ENCODE measurements around the gene LRRK1.
A peak's percentile ranks its signal among the peaks of the same experiment; 100 is the strongest.

The LRRK1 gene

GRCh38 chr15:101060576-101061551, 141.7 kb downstream of the LRRK1 start:
- TF ChIP-seq CTCF (IDR thresholded peaks at IDR 0.05; ENCODE audit: low read depth, low read length) = no peak
- DNase-seq (ENCODE audit: low read depth in 2 of 2) = no peak
- no peak overlapping the region for H3K4me3 ChIP-seq (replicated peaks in 1 of 2; ENCODE audit: low read depth in 2 of 2, low read length in 2 of 2)

- no peak for TF ChIP-seq CTCF (IDR thresholded peaks at IDR 0.05; ENCODE audit: low read depth, low read length)
- no peak for DNase-seq (ENCODE audit: low read depth in 2 of 2)
- H3K4me3 ChIP-seq (replicated peaks in 1 of 2; ENCODE audit: low read depth in 2 of 2, low read length in 2 of 2) = no peak overlapping the region
These were observed 142.9 kb downstream of the LRRK1 start for GRCh38 chr15:101062063-101062462.

- no peak for DNase-seq (ENCODE audit: low read depth in 2 of 2)
- no peak overlapping the region for H3K4me3 ChIP-seq (replicated peaks in 1 of 2; ENCODE audit: low read depth in 2 of 2, low read length in 2 of 2)
- TF ChIP-seq CTCF (IDR thresholded peaks at IDR 0.05; ENCODE audit: low read depth, low read length) = no peak
These were observed 143.5 kb downstream of the LRRK1 start for GRCh38 chr15:101062471-101063171.

- no peak for DNase-seq (ENCODE audit: low read depth in 2 of 2)
- no peak for TF ChIP-seq CTCF (IDR thresholded peaks at IDR 0.05; ENCODE audit: low read depth, low read length)
- H3K4me3 ChIP-seq (replicated peaks in 1 of 2; ENCODE audit: low read depth in 2 of 2, low read length in 2 of 2) = no peak overlapping the region
These were observed 144.1 kb downstream of the LRRK1 start for GRCh38 chr15:101063212-101063611.

- DNase-seq (ENCODE audit: low read depth in 2 of 2) = peak in 1 of 2 donors; percentile 65
- no peak for TF ChIP-seq CTCF (IDR thresholded peaks at IDR 0.05; ENCODE audit: low read depth, low read length)
These were observed 145.0 kb downstream of the LRRK1 start for GRCh38 chr15:101063891-101064794.

More at GRCh38 chr15:101063891-101064794, 145.0 kb downstream of the LRRK1 start:
- H3K4me3 ChIP-seq (replicated peaks in 1 of 2; ENCODE audit: low read depth in 2 of 2, low read length in 2 of 2) = no peak overlapping the region
